Stromal cell of bone marrow (primary cell): ENCODE data around the gene PAX8.

Experiments used
- DNase-seq: peaks from one replicate; pipeline ENCODE4 v3.0.0-alpha.2; 2012; ENCODE audit warnings: low read depth

PAX8 gene

DNA sequence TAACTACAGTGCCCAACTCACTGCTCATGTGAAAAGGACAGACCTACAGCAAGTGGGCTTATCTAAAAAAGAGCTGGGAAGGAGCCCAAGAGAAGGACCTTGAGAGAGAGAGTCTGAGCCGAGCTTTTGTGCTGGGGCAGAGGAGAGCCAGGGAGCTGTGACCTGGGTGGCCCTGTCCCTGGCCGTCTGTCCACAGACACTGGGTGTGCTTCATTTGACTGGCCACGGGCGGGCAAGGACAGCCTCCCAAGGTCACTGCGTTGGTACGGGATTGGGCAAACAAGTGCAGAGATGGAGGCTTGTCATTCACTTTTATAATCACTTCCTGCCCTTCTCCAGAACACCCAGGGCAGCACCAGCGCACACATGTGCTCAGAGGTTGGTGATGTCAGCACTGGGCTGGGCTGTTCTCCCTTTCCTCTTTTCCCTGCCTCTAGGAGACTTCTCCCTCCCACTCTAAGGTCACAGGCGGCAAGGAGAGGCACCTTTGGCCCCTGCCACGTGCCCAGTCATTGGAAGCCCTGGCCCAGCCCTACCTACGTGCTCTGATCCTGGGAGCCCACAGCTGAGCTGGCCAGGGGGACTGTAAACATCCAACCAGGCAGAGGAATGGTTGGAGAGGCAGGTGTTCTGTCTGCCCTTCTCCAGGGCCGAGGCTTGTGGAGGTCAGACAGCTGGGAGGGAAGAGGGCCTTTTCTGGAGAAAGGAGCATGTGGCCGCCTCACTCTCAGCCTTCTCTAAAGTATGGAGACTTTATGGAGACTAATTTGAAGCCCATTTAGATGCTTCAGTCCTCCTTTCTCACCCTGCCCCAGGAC is 111.4 kb downstream of the PAX8 start:
- DNase-seq: no peak

GRCh38 chr2:113166187-113166645 is 112.5 kb downstream of the PAX8 start:
- no peak for DNase-seq
